ENCODE measurements around the gene KCNK17.
A peak's percentile ranks its signal among the peaks of the same experiment; 100 is the strongest.

Gene KCNK17, protein sequence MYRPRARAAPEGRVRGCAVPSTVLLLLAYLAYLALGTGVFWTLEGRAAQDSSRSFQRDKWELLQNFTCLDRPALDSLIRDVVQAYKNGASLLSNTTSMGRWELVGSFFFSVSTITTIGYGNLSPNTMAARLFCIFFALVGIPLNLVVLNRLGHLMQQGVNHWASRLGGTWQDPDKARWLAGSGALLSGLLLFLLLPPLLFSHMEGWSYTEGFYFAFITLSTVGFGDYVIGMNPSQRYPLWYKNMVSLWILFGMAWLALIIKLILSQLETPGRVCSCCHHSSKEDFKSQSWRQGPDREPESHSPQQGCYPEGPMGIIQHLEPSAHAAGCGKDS

DNA sequence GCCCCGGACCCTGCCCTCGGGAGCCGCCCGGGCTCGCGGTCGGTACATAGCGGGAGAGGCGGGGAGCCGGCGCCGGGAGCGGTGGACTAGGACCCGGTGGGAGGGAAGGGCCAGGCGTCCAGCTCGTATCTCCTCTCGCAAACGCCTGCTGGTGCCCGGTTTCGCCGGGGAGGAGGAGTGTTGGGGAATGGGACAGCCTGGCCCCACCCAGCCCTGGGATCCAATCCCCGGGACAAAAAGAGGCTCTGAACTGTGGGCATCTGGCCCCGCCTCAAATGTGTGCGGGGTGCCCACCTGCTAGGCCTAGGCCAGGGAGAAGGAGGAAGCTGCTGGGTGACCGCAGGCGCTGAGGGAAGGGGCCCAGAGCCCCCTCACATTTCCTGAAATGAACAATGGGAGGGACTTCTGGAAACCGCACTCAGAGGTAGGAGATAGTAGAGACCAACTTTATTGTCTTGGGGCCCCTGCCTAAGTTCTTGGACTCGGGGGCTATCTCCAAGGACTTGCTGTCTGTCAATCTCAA, at the start of gene KCNK17:
KCNK17 (minus strand) TSS at position 147 of the 523 bp plus-strand sequence; CDS start at position 48, 99 bp downstream.
- Histone ChIP-seq H3F3A (ENCODE audit: low read depth) (no peaks in the 10 kb centered on the region), H3K9me2 (replicated peaks; ENCODE audit: low read depth, low read length) (no peaks in the 10 kb centered on the region), H4K20me1 (ENCODE audit: insufficient read depth, low read length, poor library complexity, severe bottlenecking) (no peaks in the 10 kb centered on the region), H3K27me3 (ENCODE audit: insufficient read depth, low read length, poor library complexity, severe bottlenecking) (no peaks in the 10 kb centered on the region), H2AFZ (ENCODE audit: low read length) (no peak within 1 kb of the TSS), H3K36me3 (ENCODE audit: insufficient read depth, low read length) (no peaks in the 10 kb centered on the region), H3K9me3 (ENCODE audit: insufficient read depth, low read depth, low read length) (no peaks in the 10 kb centered on the region), H3K4me2 (ENCODE audit: low read depth, low read length, poor library complexity, severe bottlenecking) (no peak within 1 kb of the TSS), H3K4me3 (ENCODE audit: low read length, poor library complexity, severe bottlenecking) (no peak within 1 kb of the TSS), H3K9ac (ENCODE audit: low read depth, low read length, poor library complexity, severe bottlenecking) (no peak within 1 kb of the TSS), H3K79me2 (ENCODE audit: insufficient read depth, low read length) (no peaks in the 10 kb centered on the region), H3K4me1 (ENCODE audit: insufficient read depth, low read length, poor library complexity, severe bottlenecking) (peaks cover 16% of the 10 kb centered on the region)
- no peak for TF ChIP-seq EZH2phosphoT487 (IDR thresholded peaks at IDR 0.05; ENCODE audit: borderline replicate concordance)
- TF ChIP-seq, protein P1, sequence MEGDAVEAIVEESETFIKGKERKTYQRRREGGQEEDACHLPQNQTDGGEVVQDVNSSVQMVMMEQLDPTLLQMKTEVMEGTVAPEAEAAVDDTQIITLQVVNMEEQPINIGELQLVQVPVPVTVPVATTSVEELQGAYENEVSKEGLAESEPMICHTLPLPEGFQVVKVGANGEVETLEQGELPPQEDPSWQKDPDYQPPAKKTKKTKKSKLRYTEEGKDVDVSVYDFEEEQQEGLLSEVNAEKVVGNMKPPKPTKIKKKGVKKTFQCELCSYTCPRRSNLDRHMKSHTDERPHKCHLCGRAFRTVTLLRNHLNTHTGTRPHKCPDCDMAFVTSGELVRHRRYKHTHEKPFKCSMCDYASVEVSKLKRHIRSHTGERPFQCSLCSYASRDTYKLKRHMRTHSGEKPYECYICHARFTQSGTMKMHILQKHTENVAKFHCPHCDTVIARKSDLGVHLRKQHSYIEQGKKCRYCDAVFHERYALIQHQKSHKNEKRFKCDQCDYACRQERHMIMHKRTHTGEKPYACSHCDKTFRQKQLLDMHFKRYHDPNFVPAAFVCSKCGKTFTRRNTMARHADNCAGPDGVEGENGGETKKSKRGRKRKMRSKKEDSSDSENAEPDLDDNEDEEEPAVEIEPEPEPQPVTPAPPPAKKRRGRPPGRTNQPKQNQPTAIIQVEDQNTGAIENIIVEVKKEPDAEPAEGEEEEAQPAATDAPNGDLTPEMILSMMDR (conservative IDR thresholded peaks at IDR 0.05; ENCODE audit: low read length): no peak

DNA sequence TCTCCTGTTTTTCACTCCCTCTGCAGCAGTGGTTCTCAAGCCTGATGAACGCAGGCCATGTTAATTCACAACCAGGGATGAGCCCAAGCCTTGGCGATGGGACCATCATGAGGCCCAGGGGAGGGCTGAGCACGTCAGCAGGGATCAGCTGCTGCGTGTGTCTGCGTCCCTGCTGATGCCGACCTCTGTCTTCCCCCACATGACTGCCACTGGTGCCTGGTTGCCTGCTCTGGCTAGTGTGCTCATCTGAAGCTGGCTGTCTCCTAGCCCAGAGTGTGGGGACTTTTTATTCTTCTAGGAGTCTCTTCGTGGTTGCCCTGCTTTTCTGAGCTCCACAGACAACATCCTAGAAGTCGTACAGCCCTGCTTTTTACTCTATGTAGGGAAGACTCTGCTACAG, 49.1 kb upstream of the KCNK17 start:
- Histone ChIP-seq H3K36me3 (ENCODE audit: insufficient read depth, low read length) (no peaks in the 10 kb centered on the region), H3K4me2 (ENCODE audit: low read depth, low read length, poor library complexity, severe bottlenecking) (no peak overlapping the region), H3F3A (ENCODE audit: low read depth) (no peaks in the 10 kb centered on the region), H3K27me3 (ENCODE audit: insufficient read depth, low read length, poor library complexity, severe bottlenecking) (no peaks in the 10 kb centered on the region), H3K79me2 (ENCODE audit: insufficient read depth, low read length) (no peaks in the 10 kb centered on the region), H3K9ac (ENCODE audit: low read depth, low read length, poor library complexity, severe bottlenecking) (no peak overlapping the region), H3K9me3 (ENCODE audit: insufficient read depth, low read depth, low read length) (no peaks in the 10 kb centered on the region), H3K4me1 (ENCODE audit: insufficient read depth, low read length, poor library complexity, severe bottlenecking) (peaks cover 3% of the 10 kb centered on the region), H2AFZ (ENCODE audit: low read length) (no peak overlapping the region), H3K9me2 (replicated peaks; ENCODE audit: low read depth, low read length) (no peaks in the 10 kb centered on the region), H3K4me3 (ENCODE audit: low read length, poor library complexity, severe bottlenecking) (no peak overlapping the region), H4K20me1 (ENCODE audit: insufficient read depth, low read length, poor library complexity, severe bottlenecking) (no peaks in the 10 kb centered on the region)
- no peak for TF ChIP-seq EZH2phosphoT487 (IDR thresholded peaks at IDR 0.05; ENCODE audit: borderline replicate concordance)
- TF ChIP-seq, protein P1 (conservative IDR thresholded peaks at IDR 0.05; ENCODE audit: low read length): no peak

DNA sequence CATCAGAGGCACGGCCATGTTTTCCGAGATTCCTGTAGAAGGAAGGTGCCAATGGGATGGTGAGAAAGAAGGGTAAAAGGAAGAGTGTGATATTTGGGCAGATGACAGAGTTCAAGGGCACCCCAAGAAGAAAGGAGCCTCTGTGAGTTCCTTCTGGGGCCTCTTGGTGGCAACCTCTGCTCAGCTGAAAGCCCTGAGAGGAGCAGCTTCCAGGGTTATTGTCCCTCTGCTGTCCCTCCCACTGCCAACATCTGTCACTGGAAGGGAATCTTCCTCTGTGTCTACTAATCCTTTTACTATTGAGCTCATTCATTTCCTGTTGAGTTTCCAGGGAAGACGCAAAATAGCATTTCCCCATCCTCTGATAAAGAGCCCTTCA, 48.3 kb upstream of the KCNK17 start:
- Histone ChIP-seq H3K4me1 (ENCODE audit: insufficient read depth, low read length, poor library complexity, severe bottlenecking) (peaks cover 3% of the 10 kb centered on the region), H3K9me2 (replicated peaks; ENCODE audit: low read depth, low read length) (no peaks in the 10 kb centered on the region), H3K9ac (ENCODE audit: low read depth, low read length, poor library complexity, severe bottlenecking) (peak overlapping the region; percentile 5), H3F3A (ENCODE audit: low read depth) (no peaks in the 10 kb centered on the region), H3K27me3 (ENCODE audit: insufficient read depth, low read length, poor library complexity, severe bottlenecking) (no peaks in the 10 kb centered on the region), H3K4me2 (ENCODE audit: low read depth, low read length, poor library complexity, severe bottlenecking) (peak overlapping the region; percentile 50), H4K20me1 (ENCODE audit: insufficient read depth, low read length, poor library complexity, severe bottlenecking) (no peaks in the 10 kb centered on the region), H3K9me3 (ENCODE audit: insufficient read depth, low read depth, low read length) (no peaks in the 10 kb centered on the region), H3K4me3 (ENCODE audit: low read length, poor library complexity, severe bottlenecking) (no peak overlapping the region), H2AFZ (ENCODE audit: low read length) (peak overlapping the region; percentile 95), H3K36me3 (ENCODE audit: insufficient read depth, low read length) (no peaks in the 10 kb centered on the region), H3K79me2 (ENCODE audit: insufficient read depth, low read length) (no peaks in the 10 kb centered on the region)
- no peak for TF ChIP-seq EZH2phosphoT487 (IDR thresholded peaks at IDR 0.05; ENCODE audit: borderline replicate concordance)
- TF ChIP-seq, protein P1 (conservative IDR thresholded peaks at IDR 0.05; ENCODE audit: low read length): peak; percentile 37
